K562 treated with DMSO at 1 percent for 4 hours (cell line): Measurements from ENCODE around the gene DHX9. TPM values are rescaled to one million over a fixed set of nuclear protein-coding genes. Genes with fewer than 3 reads are reported as not detected.

Experiments used
- total RNA-seq: library from RNA; unstranded; fragments of 300-600 nt; gene quantifications from 2 replicates; pipeline ENCODE4 v1.2.3, GENCODE V29; 2022; ENCODE audit not compliant: insufficient read depth

Gene DHX9
- total RNA-seq, result 106 and 118 TPM in 2 replicates

DNA sequence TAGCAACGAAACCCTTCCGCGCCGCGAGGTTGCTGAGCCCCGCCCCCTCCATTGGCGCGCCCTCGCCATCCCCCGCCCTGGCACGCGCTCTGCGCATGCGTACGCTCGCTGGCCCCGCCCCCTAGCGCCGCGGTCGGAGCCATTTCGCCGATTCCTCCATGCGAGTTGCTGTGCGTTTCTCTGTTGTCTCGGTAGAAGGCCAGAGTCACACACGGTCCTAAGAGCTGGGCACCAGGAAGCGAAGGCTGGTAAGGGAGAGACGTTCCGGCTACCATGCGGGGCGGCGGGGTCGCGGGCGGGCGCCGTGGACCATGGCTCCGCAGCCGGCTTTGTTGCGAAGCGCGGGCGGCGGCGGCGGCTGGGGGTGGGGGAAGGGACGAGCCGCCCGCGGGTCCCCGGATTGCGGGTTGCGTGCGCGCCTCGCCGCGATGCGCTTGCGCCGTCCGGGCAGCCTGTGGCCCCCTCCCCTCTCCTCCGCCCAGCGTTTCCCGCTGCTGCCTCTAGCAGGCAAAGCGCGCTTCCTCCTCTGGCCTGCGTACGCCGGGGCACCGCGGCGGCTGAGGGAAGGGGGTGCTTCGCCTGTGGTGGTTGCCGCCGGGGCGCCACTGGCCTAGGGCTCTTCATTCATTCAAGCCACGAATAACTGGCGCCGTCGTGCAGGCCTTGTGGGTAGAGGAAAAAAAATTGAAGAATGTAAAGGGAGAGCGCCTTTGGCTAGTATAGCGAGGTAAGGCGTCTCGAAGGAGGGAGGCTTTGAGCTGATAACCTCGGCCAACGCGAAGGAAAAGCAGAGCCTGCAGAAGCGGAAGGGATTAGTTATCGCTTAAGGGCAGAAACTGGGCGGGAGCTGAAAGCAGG lies at the start of gene DHX9:
Gene DHX9, plus strand, starts transcription at position 139 of the 858 bp plus-strand sequence. CDS start 3,220 bp downstream, outside the sequence.

Other genes with a start within 250 kb of the DHX9 start
- 0.51 and 0.98 TPM in 2 replicates for gene RGS16, start 235.0 kb upstream of the DHX9 start, total RNA-seq
- not detected in 2 replicates for gene RGS8, start 154.8 kb upstream of the DHX9 start, total RNA-seq
- gene NPL, start 49.6 kb upstream of the DHX9 start, total RNA-seq, result 29.3 and 34.2 TPM in 2 replicates
- gene SHCBP1L, start 113.8 kb downstream of the DHX9 start, total RNA-seq, result not detected in 2 replicates
- 0.11 TPM in 1 of 2 replicates, not detected in the other for gene LAMC1, start 184.1 kb downstream of the DHX9 start, total RNA-seq